ENCODE measurements around the gene PLEKHG3.

PLEKHG3 gene

GRCh38 chr14:64784006-64784405, 79.8 kb downstream of the PLEKHG3 start:
- no peak for DNase-seq

- no peak for DNase-seq
Observed at GRCh38 chr14:64786296-64787149, 82.3 kb downstream of the PLEKHG3 start.

GRCh38 chr14:64787619-64788018, 83.4 kb downstream of the PLEKHG3 start:
- DNase-seq = no peak

DNA sequence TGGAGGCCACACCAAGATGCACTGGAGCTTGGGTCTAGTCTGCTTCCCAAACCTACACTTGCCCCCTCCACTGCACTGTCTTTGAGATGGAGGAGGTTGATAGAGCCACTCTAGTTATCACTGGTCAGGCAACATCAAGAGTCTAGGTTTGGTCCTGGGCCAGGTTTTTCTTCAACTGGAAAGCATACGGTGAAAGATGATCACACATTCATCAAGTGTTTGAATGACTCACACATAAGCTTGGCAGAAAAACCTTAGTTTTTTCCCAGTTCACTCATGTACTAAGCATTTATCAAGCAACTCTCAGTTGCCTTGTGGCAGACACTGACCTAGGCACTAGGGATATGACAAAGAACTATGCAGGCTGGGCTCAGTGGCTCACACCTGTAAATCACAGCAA, 84.5 kb downstream of the PLEKHG3 start:
- no peak for DNase-seq

- no peak for DNase-seq
Observed at GRCh38 chr14:64789696-64790095, 85.5 kb downstream of the PLEKHG3 start.

- DNase-seq = no peak
Observed at GRCh38 chr14:64790478-64790877, 86.3 kb downstream of the PLEKHG3 start.

GRCh38 chr14:64792231-64792630, 88.0 kb downstream of the PLEKHG3 start:
- DNase-seq = no peak

- DNase-seq = no peak
Observed at GRCh38 chr14:64792871-64793560, 88.8 kb downstream of the PLEKHG3 start.

GRCh38 chr14:64795211-64795610, 91.0 kb downstream of the PLEKHG3 start:
- DNase-seq = no peak

DNA sequence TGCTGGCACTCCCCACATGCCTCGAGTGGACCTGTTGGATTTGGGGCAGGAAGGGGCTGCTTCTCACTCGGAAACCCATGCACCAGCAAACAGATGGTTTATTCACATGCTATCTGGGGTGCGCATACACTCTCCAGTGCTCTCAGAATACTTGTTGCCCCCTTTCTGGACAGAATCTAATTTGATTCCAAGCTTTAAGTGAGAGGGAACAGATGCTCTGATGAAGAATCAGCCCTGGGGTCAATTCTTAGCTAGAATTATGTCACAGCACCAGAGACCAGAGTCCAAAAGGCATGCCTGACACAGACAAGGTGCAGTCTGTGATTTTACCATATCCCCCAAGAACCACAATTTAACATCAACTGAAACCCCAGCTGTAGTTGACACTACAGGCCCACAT, 91.7 kb downstream of the PLEKHG3 start:
- DNase-seq = no peak

GRCh38 chr14:64796369-64796768, 92.1 kb downstream of the PLEKHG3 start:
- no peak for DNase-seq

DNA sequence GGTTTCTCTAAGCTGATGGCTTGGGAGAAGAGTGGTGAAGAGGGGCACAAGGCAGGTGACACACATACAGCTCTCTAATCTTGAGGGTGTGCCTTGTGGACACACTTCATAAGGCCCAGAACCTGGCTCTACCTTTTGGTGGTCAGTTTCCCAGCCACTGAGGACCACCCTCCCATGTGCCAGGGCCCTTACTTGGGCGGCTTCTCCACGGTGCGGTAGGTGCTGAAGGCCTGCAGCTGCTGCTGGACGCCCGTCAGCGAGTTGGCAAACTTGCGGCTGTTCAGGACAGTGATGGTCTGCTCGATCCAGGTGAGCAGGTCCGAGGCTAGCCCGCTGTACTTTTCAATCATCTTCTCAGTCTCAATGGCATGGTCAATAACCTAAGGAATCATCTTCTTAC, 95.3 kb downstream of the PLEKHG3 start:
- DNase-seq = no peak

Data from right kidney (tissue), 1 donor.